Peyer's patch (tissue), 4 donors: ENCODE data around the gene PLA2G4A.

ENCODE experiments used
- POLR2A ChIP-seq, 2 donors: fragments of 450-650 bp; IDR thresholded peaks; one replicate each; pipeline ENCODE4 v1.5.1; 2017; ENCODE audit warnings: antibody characterized with exemption in 2 of 2, mild to moderate bottlenecking in 2 of 2, moderate library complexity in 2 of 2
- TF ChIP-seq, protein P1 (sequence below), 6 experiments: fragments of 450-650 bp in 4 of 6; fragments of 200-600 bp in 2 of 6; sonication (generic) in 1 of 6; IDR thresholded peaks; one replicate each; pipeline ENCODE4 v1.5.1; 2017 to 2019; ENCODE audit warnings: antibody characterized with exemption in 6 of 6, mild to moderate bottlenecking in 3 of 6, moderate library complexity in 1 of 6

DNA sequence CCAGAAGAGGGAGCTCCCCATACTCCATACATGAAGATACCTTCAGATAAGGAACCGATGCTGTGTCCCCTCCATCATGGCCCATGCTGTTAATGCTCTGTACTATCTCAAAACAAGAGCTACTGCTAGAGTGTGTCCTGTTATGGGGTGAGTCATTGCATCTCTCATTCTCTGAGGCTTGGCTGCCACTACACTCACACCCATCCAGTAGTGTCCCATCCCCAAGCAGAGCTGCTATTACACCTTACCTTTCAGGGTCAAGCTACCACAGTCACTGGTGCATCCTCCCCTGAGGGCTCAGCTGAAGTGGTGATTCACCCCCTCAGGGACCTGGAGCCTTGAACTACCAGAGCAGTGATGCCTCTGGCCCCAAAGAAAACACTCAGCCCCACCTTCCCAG, 198.5 kb downstream of the PLA2G4A start:
- TF ChIP-seq, protein P1, sequence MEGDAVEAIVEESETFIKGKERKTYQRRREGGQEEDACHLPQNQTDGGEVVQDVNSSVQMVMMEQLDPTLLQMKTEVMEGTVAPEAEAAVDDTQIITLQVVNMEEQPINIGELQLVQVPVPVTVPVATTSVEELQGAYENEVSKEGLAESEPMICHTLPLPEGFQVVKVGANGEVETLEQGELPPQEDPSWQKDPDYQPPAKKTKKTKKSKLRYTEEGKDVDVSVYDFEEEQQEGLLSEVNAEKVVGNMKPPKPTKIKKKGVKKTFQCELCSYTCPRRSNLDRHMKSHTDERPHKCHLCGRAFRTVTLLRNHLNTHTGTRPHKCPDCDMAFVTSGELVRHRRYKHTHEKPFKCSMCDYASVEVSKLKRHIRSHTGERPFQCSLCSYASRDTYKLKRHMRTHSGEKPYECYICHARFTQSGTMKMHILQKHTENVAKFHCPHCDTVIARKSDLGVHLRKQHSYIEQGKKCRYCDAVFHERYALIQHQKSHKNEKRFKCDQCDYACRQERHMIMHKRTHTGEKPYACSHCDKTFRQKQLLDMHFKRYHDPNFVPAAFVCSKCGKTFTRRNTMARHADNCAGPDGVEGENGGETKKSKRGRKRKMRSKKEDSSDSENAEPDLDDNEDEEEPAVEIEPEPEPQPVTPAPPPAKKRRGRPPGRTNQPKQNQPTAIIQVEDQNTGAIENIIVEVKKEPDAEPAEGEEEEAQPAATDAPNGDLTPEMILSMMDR (IDR thresholded peaks at IDR 0.05): no peak
- no peak for TF ChIP-seq POLR2A (IDR thresholded peaks at IDR 0.05)
